Uterus (tissue), 4 donors: ENCODE data around the gene TMEM181. TPM values are rescaled to one million over a fixed set of nuclear protein-coding genes. Genes with fewer than 3 reads are reported as not detected.

Experiments
- DNase-seq, 2 donors: peaks; one replicate each; pipeline ENCODE4 v3.0.0-alpha.2; 2019 to 2020
- H3K27ac ChIP-seq, 2 donors: fragments of 200-600 bp; sonication (generic); 1 replicate in 1 of 2; 2 replicates in 1 of 2; pipeline ENCODE4 v1.5.1; 2016 to 2018
- H3K27me3 ChIP-seq, 2 donors: fragments of 200-600 bp; sonication (generic); one replicate each; pipeline ENCODE4 v1.5.1; 2018 to 2019; ENCODE audit warnings: control low read depth in 1 of 2
- H3K36me3 ChIP-seq, 2 donors: fragments of 200-600 bp; sonication (generic); one replicate each; pipeline ENCODE4 v1.5.1; 2019; ENCODE audit warnings: control low read depth in 1 of 2
- H3K4me1 ChIP-seq, 2 donors: fragments of 200-600 bp; sonication (generic); one replicate each; pipeline ENCODE4 v1.5.1; 2018 to 2019; ENCODE audit warnings: control low read depth in 1 of 2
- H3K4me3 ChIP-seq, 2 donors: fragments of 200-600 bp; sonication (generic); 1 replicate in 1 of 2; 2 replicates in 1 of 2; pipeline ENCODE4 v1.5.1; 2018 to 2019; ENCODE audit warnings: mild to moderate bottlenecking in 1 of 2
- H3K9me3 ChIP-seq, 2 donors: fragments of 200-600 bp; sonication (generic); one replicate each; pipeline ENCODE4 v1.5.1; 2019; ENCODE audit warnings: control low read depth in 1 of 2
- POLR2A ChIP-seq, 2 donors: fragments of 450-650 bp; IDR thresholded peaks; one replicate each; pipeline ENCODE4 v1.6.1; 2016; ENCODE audit warnings: antibody characterized with exemption in 2 of 2, mild to moderate bottlenecking in 1 of 2, moderate library complexity in 1 of 2
- intact Hi-C: fragments of 100-400 bp; cut with DNase I; formaldehyde crosslinking; loops from one replicate; pipeline ENCODE4 v1.15.1; 2023; ENCODE audit warnings: low total_unique reads
- total RNA-seq, 4 donors: library from RNA; depleted of rRNA in 3 of 4; stranded (reverse); fragments of >200 nt in 3 of 4; gene quantifications; one replicate each; pipeline versions ENCODE4 v1.1.0 to v1.2.4, GENCODE V29; 2014 to 2023
- TF ChIP-seq, protein P1 (sequence below), 4 experiments: fragments of 200-600 bp in 2 of 4; fragments of 450-650 bp in 2 of 4; sonication (generic) in 2 of 4; IDR thresholded peaks; one replicate each; pipeline ENCODE4 v1.5.1; 2016 to 2019; ENCODE audit warnings: antibody characterized with exemption in 4 of 4, mild to moderate bottlenecking in 2 of 4, moderate library complexity in 1 of 4
- donor health status: DM: yes; HTN: yes; CAD: no.

The TMEM181 gene, protein sequence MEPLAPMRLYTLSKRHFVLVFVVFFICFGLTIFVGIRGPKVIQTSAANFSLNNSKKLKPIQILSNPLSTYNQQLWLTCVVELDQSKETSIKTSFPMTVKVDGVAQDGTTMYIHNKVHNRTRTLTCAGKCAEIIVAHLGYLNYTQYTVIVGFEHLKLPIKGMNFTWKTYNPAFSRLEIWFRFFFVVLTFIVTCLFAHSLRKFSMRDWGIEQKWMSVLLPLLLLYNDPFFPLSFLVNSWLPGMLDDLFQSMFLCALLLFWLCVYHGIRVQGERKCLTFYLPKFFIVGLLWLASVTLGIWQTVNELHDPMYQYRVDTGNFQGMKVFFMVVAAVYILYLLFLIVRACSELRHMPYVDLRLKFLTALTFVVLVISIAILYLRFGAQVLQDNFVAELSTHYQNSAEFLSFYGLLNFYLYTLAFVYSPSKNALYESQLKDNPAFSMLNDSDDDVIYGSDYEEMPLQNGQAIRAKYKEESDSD
- total RNA-seq = 10 to 100 TPM; 17.6 to 36.6 (median 28.8) TPM

DNA sequence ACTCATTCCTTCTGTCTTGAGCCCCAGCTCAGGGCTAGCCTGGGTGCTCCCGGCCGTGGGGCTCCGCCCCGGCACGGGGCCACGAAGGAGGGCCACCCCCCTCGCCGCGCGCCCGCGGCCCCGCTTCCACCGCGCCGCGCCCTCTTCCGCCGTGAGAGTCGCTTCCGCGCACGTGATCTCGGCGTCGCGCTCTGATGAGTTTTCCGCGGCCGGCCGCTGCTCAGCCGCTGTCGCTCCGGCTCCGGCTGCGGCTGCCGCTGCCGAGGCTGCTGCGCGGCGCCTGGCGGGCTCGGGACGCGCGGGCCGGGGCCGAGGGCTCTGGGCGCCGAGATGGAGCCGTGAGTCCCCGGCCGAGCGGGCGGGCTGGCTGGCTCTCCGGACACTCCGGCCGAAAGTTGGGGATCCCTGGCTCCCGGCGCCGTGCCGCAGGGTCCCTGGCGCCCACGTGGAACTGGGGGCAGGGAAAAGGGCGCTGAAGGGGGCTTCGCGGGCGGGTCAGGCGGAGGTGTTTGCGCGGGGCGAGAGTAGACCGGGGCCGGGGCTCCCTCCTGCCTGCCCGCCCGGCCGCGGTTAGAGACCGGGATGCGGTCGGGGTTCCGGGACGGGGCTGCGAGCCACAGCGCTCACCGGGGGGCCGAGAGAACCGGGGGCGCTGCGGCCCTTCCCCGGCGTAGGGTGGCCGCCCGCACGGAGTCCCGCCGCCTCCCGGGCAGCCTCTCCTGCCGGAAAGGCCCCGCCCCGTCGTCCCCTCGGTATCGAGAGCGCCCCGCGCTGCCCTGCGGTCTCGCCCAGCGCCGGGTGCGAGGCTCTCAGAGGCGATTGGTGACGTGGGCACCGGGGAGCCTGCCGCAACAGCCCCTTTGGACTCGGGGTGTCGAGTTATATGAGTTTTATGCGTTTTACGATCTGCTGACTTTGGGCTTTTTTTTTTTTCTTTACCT lies at the start of gene TMEM181:
Gene TMEM181 (plus strand): TSS at position 197 of the 941 bp plus-strand sequence. CDS start 134 bp downstream, at position 331.
- Histone ChIP-seq H3K36me3 (no peaks in the 10 kb centered on the region), H3K4me3 (peak within 1 kb of the TSS; percentile 90 to 95), H3K4me1 (peaks cover 0 to 7% of the 10 kb centered on the region in 2 donors), H3K27me3 (no peaks in the 10 kb centered on the region), H3K9me3 (no peaks in the 10 kb centered on the region), H3K27ac (peak within 1 kb of the TSS; percentile 85 to 88)
- peak; percentile 70 to 86 for DNase-seq
- TF ChIP-seq, protein P1, sequence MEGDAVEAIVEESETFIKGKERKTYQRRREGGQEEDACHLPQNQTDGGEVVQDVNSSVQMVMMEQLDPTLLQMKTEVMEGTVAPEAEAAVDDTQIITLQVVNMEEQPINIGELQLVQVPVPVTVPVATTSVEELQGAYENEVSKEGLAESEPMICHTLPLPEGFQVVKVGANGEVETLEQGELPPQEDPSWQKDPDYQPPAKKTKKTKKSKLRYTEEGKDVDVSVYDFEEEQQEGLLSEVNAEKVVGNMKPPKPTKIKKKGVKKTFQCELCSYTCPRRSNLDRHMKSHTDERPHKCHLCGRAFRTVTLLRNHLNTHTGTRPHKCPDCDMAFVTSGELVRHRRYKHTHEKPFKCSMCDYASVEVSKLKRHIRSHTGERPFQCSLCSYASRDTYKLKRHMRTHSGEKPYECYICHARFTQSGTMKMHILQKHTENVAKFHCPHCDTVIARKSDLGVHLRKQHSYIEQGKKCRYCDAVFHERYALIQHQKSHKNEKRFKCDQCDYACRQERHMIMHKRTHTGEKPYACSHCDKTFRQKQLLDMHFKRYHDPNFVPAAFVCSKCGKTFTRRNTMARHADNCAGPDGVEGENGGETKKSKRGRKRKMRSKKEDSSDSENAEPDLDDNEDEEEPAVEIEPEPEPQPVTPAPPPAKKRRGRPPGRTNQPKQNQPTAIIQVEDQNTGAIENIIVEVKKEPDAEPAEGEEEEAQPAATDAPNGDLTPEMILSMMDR (IDR thresholded peaks at IDR 0.05) = peak in 2 of 4 experiments; percentile 15 to 20
- peak; percentile 31 to 75 for TF ChIP-seq POLR2A (IDR thresholded peaks at IDR 0.05)
- intact Hi-C loops = no loop called here

DNA sequence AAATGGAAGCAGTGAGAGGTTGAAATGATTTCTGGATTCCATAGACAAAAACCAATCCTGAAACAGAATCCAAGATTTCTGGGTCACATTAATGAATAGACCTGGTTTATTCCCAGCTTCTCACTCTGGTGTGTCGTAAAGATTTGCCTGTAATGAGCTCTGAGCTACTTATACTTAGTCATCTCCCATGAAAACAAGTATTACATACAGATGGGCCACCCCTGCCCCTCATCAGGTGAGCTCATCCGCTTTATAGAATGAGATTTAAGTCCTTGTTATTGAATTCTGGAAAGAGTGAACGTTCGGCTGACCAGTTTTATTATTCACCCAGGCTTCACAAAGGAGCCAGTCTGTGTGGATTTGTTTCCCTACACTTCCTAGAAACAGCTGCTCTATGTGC lies 47.1 kb upstream of the TMEM181 start:
- no peaks in the 10 kb centered on the region for H3K36me3 ChIP-seq
- intact Hi-C loops = no loop called here
- H3K4me3 ChIP-seq = no peak overlapping the region
- H3K27me3 ChIP-seq = no peaks in the 10 kb centered on the region
- no peak for DNase-seq
- no peaks in the 10 kb centered on the region for H3K4me1 ChIP-seq
- TF ChIP-seq POLR2A (IDR thresholded peaks at IDR 0.05) = no peak
- TF ChIP-seq, protein P1 (IDR thresholded peaks at IDR 0.05) = no peak
- no peak overlapping the region for H3K27ac ChIP-seq
- H3K9me3 ChIP-seq = no peaks in the 10 kb centered on the region

DNA sequence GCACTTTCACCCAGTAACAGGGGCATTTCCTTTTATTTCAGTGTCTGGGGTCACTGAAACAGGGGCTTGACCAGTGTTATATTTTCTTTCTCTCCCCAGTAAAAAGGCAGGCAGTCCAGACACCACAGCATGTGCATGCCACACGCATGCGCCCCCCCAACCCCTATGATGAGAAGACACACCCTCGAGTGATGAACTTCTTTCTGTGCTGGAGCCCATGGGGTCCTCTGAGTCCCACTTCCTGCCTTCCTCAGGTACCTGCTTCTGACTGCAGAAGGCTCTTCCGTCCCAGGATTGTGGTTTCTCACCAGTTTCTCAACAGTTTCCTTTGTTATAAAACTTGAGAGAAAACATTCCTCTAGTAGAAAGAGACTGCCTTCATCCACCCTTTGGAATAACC lies 45.7 kb upstream of the TMEM181 start:
- Histone ChIP-seq H3K27ac (no peak overlapping the region), H3K4me1 (no peaks in the 10 kb centered on the region), H3K27me3 (no peaks in the 10 kb centered on the region), H3K36me3 (no peaks in the 10 kb centered on the region), H3K9me3 (no peaks in the 10 kb centered on the region), H3K4me3 (no peak overlapping the region)
- DNase-seq = no peak
- TF ChIP-seq, protein P1 (IDR thresholded peaks at IDR 0.05) = no peak
- TF ChIP-seq POLR2A (IDR thresholded peaks at IDR 0.05) = no peak
- intact Hi-C loops = no loop called here

DNA sequence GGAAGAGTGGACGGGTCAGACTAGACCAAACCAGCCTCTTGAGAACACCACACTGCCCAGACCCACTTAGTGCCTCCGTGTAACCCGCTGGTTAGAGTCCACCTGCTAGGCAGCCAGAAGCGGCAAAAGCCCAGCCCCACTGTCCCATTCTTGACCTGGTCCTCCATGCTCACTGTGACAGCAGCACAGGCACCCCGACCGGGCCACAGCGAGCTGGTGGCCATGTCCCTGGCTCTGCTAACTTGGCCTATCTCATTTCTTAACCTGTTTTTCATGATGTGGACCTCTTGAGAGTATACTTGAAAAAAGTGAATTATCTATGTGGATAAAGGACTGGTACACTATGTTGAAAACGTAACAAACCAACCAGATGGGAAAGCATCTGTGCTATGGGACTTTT lies 44.9 kb upstream of the TMEM181 start:
- intact Hi-C loops = no loop called here
- H3K4me3 ChIP-seq = no peak overlapping the region
- H3K27me3 ChIP-seq = no peaks in the 10 kb centered on the region
- H3K27ac ChIP-seq = no peak overlapping the region
- TF ChIP-seq, protein P1 (IDR thresholded peaks at IDR 0.05) = no peak
- TF ChIP-seq POLR2A (IDR thresholded peaks at IDR 0.05) = no peak
- no peaks in the 10 kb centered on the region for H3K36me3 ChIP-seq
- no peak for DNase-seq
- no peaks in the 10 kb centered on the region for H3K9me3 ChIP-seq
- H3K4me1 ChIP-seq = no peaks in the 10 kb centered on the region
